LNCaP clone FGC (cell line): Measurements from ENCODE around the gene CCDC71L.
A peak's percentile ranks its signal among the peaks of the same experiment; 100 is the strongest.

ENCODE experiments used
- DNase-seq: peaks from one replicate; pipeline ENCODE4 v3.0.0-alpha.2; 2011; ENCODE audit warnings: low read depth
- H3K4me3 ChIP-seq: 2 replicates; pipeline ENCODE4 v1.5.1; 2011; ENCODE audit warnings: mild to moderate bottlenecking, low read depth, low read length, control low read depth
- CTCF ChIP-seq: IDR thresholded peaks from 2 replicates; pipeline ENCODE4 v1.5.1; 2012; ENCODE audit warnings: mild to moderate bottlenecking; ENCODE audit not compliant: control insufficient read depth, insufficient read depth; ENCODE audit errors: extremely low read depth

CCDC71L gene

GRCh38 chr7:106630648-106631047, 30.3 kb downstream of the CCDC71L start:
- DNase-seq = no peak
- H3K4me3 ChIP-seq = no peak overlapping the region
- no peak for TF ChIP-seq CTCF

DNA sequence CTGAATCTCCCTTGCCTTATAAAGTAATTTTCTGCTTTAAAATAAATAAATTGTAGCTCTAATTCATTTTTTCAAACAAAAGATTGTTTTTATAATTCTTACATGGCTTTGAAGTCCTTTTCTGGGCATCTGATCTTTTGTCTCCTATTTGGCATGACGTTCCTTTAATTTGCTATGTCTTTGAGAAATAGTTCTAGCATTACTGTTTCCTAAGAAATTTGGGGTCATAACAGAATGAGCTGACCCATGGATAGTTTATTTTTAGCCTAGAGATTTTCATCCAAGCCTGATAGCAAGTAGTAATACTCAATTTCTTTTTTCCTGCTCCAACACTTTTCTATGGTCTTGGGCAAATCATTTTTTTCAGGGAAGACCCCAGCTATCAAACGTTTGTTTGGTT, 31.4 kb downstream of the CCDC71L start:
- no peak for TF ChIP-seq CTCF
- no peak for DNase-seq
- H3K4me3 ChIP-seq = no peak overlapping the region

GRCh38 chr7:106626376-106627164, 34.4 kb downstream of the CCDC71L start:
- TF ChIP-seq CTCF = no peak
- peak; percentile 70 for DNase-seq
- 0 out of 2 replicates have a peak overlapping the region, but pooled peaks have one; percentile 1 for H3K4me3 ChIP-seq

- no peak for DNase-seq
- TF ChIP-seq CTCF = no peak
- H3K4me3 ChIP-seq = no peak overlapping the region
These were observed 35.2 kb downstream of the CCDC71L start for GRCh38 chr7:106625678-106626301.

DNA sequence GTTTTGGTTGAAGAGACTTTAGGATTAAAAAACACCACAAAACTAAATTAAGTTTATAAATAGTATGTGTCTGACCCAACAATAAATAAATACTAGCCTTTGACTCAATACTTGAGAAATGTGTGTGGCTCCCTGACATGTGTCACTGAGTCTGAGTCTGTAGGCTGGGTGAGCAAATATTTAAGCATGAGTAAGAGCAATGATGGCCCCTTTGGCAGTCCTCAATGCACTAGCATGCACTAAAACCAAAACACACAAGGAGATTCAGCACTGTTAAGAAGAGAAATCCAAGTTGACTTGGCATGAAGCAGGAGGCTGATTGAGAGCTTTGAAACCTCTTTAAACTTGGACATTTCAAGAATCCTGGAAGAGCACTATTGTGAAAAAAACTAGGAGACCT, 37.1 kb downstream of the CCDC71L start:
- H3K4me3 ChIP-seq = no peak overlapping the region
- DNase-seq = no peak
- no peak for TF ChIP-seq CTCF

DNA sequence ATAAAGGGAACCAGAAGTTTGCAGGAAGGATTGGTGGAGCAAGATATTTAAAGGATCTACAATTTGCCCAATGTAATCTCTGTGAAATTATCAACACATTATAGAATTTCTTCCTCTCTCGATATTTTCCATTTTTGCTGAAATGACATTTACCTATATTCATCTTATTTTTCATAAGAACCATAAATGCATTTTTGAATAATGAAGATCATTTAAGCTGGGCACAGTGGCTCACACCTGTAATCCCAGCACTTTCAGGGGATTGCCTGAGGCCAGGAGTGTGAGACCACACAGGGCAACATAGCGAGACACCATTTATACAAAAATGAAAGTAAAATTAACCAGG, 37.7 kb downstream of the CCDC71L start:
- no peak overlapping the region for H3K4me3 ChIP-seq
- no peak for TF ChIP-seq CTCF
- DNase-seq = no peak
